Skeletal muscle tissue (tissue), 4 donors: ENCODE data around the gene KLHDC9. TPM values are rescaled to one million over a fixed set of nuclear protein-coding genes. Genes with fewer than 3 reads are reported as not detected.

Experiments used
- H3K27ac ChIP-seq: one replicate; pipeline ENCODE4 v1.7.0; 2013; ENCODE audit warnings: mild to moderate bottlenecking, low read depth, low read length, inconsistent platforms
- H3K27me3 ChIP-seq, 3 donors: one replicate each; pipeline ENCODE4 v1.7.0; 2013; ENCODE audit warnings: low read length in 3 of 3; ENCODE audit not compliant: control insufficient read depth in 3 of 3, insufficient read depth in 3 of 3
- H3K36me3 ChIP-seq, 3 donors: one replicate each; pipeline ENCODE4 v1.7.0; 2013; ENCODE audit warnings: low read length in 3 of 3; ENCODE audit not compliant: control insufficient read depth in 3 of 3, insufficient read depth in 3 of 3
- H3K4me1 ChIP-seq, 3 donors: one replicate each; pipeline ENCODE4 v1.7.0; 2013; ENCODE audit warnings: low read length in 3 of 3, mild to moderate bottlenecking in 3 of 3; ENCODE audit not compliant: control insufficient read depth in 3 of 3, insufficient read depth in 3 of 3
- H3K4me3 ChIP-seq, 3 donors: one replicate each; pipeline ENCODE4 v1.7.0; 2013; ENCODE audit warnings: low read length in 3 of 3
- H3K9ac ChIP-seq, 3 donors: one replicate each; pipeline ENCODE4 v1.7.0; 2013; ENCODE audit warnings: low read length in 3 of 3, mild to moderate bottlenecking in 3 of 3, moderate library complexity in 2 of 3, low read depth in 1 of 3
- H3K9me3 ChIP-seq, 3 donors: one replicate each; pipeline ENCODE4 v1.7.0; 2013; ENCODE audit warnings: low read length in 3 of 3; ENCODE audit not compliant: control insufficient read depth in 3 of 3
- total RNA-seq: library from RNA; depleted of rRNA; stranded (reverse); fragments of >200 nt; gene quantifications from one replicate; pipeline ENCODE4 v1.2.3, GENCODE V29; 2014
- donor health status: Osteomylitis.

The KLHDC9 gene
- total RNA-seq, 1 donor from 2014 or later = not detected

GRCh38 chr1:161083748-161084596 lies 14.2 kb upstream of the KLHDC9 start:
- peaks cover 0 to 11% (median 4%) of the 10 kb centered on the region in 3 donors for H3K4me1 ChIP-seq
- no peak overlapping the region for H3K27ac ChIP-seq
- no peak overlapping the region for H3K9ac ChIP-seq
- H3K27me3 ChIP-seq = peaks cover 2 to 9% (median 3%) of the 10 kb centered on the region in 3 donors
- H3K36me3 ChIP-seq = no peaks in the 10 kb centered on the region
- H3K9me3 ChIP-seq = no peaks in the 10 kb centered on the region
- H3K4me3 ChIP-seq = no peak overlapping the region

GRCh38 chr1:161084597-161084988 lies 13.6 kb upstream of the KLHDC9 start:
- H3K9me3 ChIP-seq = no peaks in the 10 kb centered on the region
- H3K4me3 ChIP-seq = no peak overlapping the region
- peaks cover 0 to 12% (median 4%) of the 10 kb centered on the region in 3 donors for H3K4me1 ChIP-seq
- H3K9ac ChIP-seq = no peak overlapping the region
- no peaks in the 10 kb centered on the region for H3K36me3 ChIP-seq
- peaks cover 0 to 3% (median 0%) of the 10 kb centered on the region in 3 donors for H3K27me3 ChIP-seq
- H3K27ac ChIP-seq = no peak overlapping the region

GRCh38 chr1:161085165-161085564 lies 13.0 kb upstream of the KLHDC9 start:
- peaks cover 0 to 12% (median 4%) of the 10 kb centered on the region in 3 donors for H3K4me1 ChIP-seq
- H3K4me3 ChIP-seq = no peak overlapping the region
- no peak overlapping the region for H3K9ac ChIP-seq
- H3K9me3 ChIP-seq = no peaks in the 10 kb centered on the region
- no peak overlapping the region for H3K27ac ChIP-seq
- no peaks in the 10 kb centered on the region for H3K27me3 ChIP-seq
- H3K36me3 ChIP-seq = no peaks in the 10 kb centered on the region

- no peak overlapping the region for H3K9ac ChIP-seq
- H3K4me3 ChIP-seq = no peak overlapping the region
- H3K27me3 ChIP-seq = no peaks in the 10 kb centered on the region
- no peak overlapping the region for H3K27ac ChIP-seq
- H3K9me3 ChIP-seq = no peaks in the 10 kb centered on the region
- H3K36me3 ChIP-seq = no peaks in the 10 kb centered on the region
- H3K4me1 ChIP-seq = peaks cover 0 to 12% (median 4%) of the 10 kb centered on the region in 3 donors
These were observed 11.7 kb upstream of the KLHDC9 start for GRCh38 chr1:161086457-161086856.

- Histone ChIP-seq H3K9ac (no peak overlapping the region), H3K4me3 (no peak overlapping the region), H3K27me3 (no peaks in the 10 kb centered on the region)
These were observed 9.5 kb upstream of the KLHDC9 start for GRCh38 chr1:161088587-161089110.

GRCh38 chr1:161089251-161089924 lies 8.8 kb upstream of the KLHDC9 start, which contains the start of gene NECTIN4:
Gene NECTIN4 (minus strand): TSS chr1:161089558. CDS start chr1:161089296, 262 bp downstream.
- H3K4me3 ChIP-seq = no peak within 1 kb of the TSS
- H3K4me1 ChIP-seq = peaks cover 0 to 4% (median 0%) of the 10 kb centered on the region in 3 donors
- no peaks in the 10 kb centered on the region for H3K27me3 ChIP-seq
- H3K9me3 ChIP-seq = no peaks in the 10 kb centered on the region
- no peak within 1 kb of the TSS for H3K9ac ChIP-seq
- no peak within 1 kb of the TSS for H3K27ac ChIP-seq
- H3K36me3 ChIP-seq = no peaks in the 10 kb centered on the region

More at GRCh38 chr1:161088587-161089110, 9.5 kb upstream of the KLHDC9 start:
- Histone ChIP-seq H3K27ac (no peak overlapping the region), H3K36me3 (no peaks in the 10 kb centered on the region), H3K4me1 (peaks cover 0 to 5% (median 0%) of the 10 kb centered on the region in 3 donors), H3K9me3 (no peaks in the 10 kb centered on the region)

GRCh38 chr1:161089938-161090337 lies 8.2 kb upstream of the KLHDC9 start:
- Histone ChIP-seq H3K36me3 (no peaks in the 10 kb centered on the region), H3K4me1 (peaks cover 0 to 4% (median 0%) of the 10 kb centered on the region in 3 donors), H3K9ac (no peak overlapping the region), H3K9me3 (no peaks in the 10 kb centered on the region), H3K4me3 (no peak overlapping the region), H3K27me3 (no peaks in the 10 kb centered on the region), H3K27ac (no peak overlapping the region)

- Histone ChIP-seq H3K9ac (no peak overlapping the region), H3K36me3 (no peaks in the 10 kb centered on the region), H3K9me3 (no peaks in the 10 kb centered on the region), H3K27me3 (no peaks in the 10 kb centered on the region), H3K4me3 (no peak overlapping the region), H3K27ac (no peak overlapping the region), H3K4me1 (peaks cover 0 to 4% (median 0%) of the 10 kb centered on the region in 3 donors)
These were observed 7.5 kb upstream of the KLHDC9 start for GRCh38 chr1:161090617-161091016.

GRCh38 chr1:161091093-161091492 lies 7.1 kb upstream of the KLHDC9 start:
- Histone ChIP-seq H3K9me3 (no peaks in the 10 kb centered on the region), H3K4me3 (no peak overlapping the region), H3K27ac (no peak overlapping the region), H3K4me1 (peaks cover 0 to 4% (median 0%) of the 10 kb centered on the region in 3 donors), H3K9ac (no peak overlapping the region), H3K36me3 (no peaks in the 10 kb centered on the region), H3K27me3 (no peaks in the 10 kb centered on the region)
